Neural crest cell (in vitro differentiated cells): ENCODE measurements around the gene CNOT1. TPM values are rescaled to one million over a fixed set of nuclear protein-coding genes. Genes with fewer than 3 reads are reported as not detected.
A peak's percentile ranks its signal among the peaks of the same experiment; 100 is the strongest.

Source experiments
- DNase-seq: peaks from one replicate; pipeline ENCODE4 v3.0.0; 2021; ENCODE audit warnings: low read depth, mixed read lengths, low spot score
- H3K27ac Mint-ChIP-seq: one replicate; pipeline ENCODE4 v1.8.0; 2021; ENCODE audit warnings: mild to moderate bottlenecking, mixed read lengths; ENCODE audit not compliant: unreplicated experiment
- H3K27me3 Mint-ChIP-seq: 2 replicates; pipeline ENCODE4 v1.8.0; 2021; ENCODE audit warnings: low read depth, mild to moderate bottlenecking, mixed read lengths
- H3K36me3 Mint-ChIP-seq: 2 replicates; pipeline ENCODE4 v1.8.0; 2021; ENCODE audit warnings: low read depth, mild to moderate bottlenecking, mixed read lengths
- H3K4me1 Mint-ChIP-seq: 2 replicates; pipeline ENCODE4 v1.8.0; 2021; ENCODE audit warnings: mixed read lengths
- H3K4me3 Mint-ChIP-seq: one replicate; pipeline ENCODE4 v1.8.0; 2021; ENCODE audit warnings: mild to moderate bottlenecking, mixed read lengths
- H3K9me3 Mint-ChIP-seq: 2 replicates; pipeline ENCODE4 v1.8.0; 2021; ENCODE audit warnings: mixed read lengths
- total RNA-seq: library from RNA; stranded (reverse); gene quantifications from 2 replicates; pipeline ENCODE4 v1.2.1, GENCODE V29; 2021
- TF ChIP-seq, protein P1 (sequence below): fragments of 200-600 bp; sonication (generic); conservative IDR thresholded peaks from 2 replicates; pipeline ENCODE4 v1.5.0; 2021; ENCODE audit warnings: antibody characterized with exemption, mild to moderate bottlenecking

Gene CNOT1
- total RNA-seq, 1 donor from 2014 or later = 254 TPM

DNA sequence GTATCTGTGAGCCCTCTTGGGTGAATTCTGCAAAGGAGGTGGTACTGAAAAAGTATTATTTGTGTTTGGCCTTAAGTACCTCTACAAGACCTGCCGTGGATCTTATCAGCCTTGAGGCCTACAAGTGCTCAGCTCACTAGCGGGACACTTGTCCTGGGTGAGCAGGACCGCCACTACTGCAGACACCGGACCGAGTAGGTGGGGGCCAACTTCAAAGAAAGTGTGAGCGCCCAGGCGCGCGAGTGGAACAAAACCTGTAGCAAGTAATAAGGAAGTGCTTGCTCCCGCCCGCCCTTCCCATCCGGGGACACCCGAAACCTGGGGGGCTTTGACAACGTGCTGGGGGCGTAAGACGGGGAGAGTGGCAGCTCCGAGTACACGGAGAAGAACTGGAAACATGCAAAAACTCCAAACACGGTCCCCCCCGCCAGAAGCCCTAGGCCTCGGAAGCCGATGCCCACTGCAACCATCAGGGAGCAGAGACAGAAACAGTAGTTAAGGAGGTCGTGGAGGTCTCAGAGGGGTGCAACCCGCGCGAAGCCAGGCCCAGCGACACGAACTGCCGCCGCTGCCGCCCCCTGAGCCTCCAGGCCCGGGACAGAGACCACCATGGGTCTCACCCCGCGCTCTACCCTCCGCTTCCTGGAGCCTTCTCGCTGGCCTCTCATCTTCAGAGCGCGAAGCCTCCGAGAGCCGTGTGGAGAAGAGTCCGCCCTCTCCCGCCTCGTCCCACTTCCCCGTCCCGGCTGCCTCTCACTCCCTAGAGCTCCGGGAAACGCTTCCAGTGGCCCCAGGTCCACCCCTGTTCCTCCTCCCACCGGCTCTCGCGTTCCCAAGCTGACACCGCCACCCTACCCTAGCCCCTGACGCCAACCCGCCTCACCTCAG, 537 bp downstream of the CNOT1 start:
- peak overlapping the region; percentile 100 for H3K27ac Mint-ChIP-seq
- DNase-seq = peak; percentile 4

DNA sequence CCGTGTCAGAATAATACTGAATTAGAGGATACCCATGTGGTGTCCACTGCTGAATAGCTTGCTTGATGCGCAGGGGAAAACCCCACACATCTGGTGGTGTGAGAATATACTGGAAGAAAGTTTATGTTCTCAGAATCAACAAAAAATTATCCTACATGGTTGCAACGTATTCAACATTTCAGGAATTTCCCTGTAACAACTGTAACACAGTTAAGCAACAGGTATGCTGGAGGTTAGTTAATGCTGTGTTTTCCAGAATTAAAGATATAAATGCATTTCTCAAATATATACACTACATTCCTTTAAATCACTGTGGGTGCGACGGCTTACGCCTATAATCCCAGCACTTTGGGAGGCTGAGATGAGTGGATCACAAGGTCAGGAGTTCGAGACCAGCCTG, 5.4 kb downstream of the CNOT1 start:
- no peak for DNase-seq
- TF ChIP-seq, protein P1, sequence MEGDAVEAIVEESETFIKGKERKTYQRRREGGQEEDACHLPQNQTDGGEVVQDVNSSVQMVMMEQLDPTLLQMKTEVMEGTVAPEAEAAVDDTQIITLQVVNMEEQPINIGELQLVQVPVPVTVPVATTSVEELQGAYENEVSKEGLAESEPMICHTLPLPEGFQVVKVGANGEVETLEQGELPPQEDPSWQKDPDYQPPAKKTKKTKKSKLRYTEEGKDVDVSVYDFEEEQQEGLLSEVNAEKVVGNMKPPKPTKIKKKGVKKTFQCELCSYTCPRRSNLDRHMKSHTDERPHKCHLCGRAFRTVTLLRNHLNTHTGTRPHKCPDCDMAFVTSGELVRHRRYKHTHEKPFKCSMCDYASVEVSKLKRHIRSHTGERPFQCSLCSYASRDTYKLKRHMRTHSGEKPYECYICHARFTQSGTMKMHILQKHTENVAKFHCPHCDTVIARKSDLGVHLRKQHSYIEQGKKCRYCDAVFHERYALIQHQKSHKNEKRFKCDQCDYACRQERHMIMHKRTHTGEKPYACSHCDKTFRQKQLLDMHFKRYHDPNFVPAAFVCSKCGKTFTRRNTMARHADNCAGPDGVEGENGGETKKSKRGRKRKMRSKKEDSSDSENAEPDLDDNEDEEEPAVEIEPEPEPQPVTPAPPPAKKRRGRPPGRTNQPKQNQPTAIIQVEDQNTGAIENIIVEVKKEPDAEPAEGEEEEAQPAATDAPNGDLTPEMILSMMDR = no peak
- peaks cover 17% of the 10 kb centered on the region for H3K4me1 Mint-ChIP-seq
- H3K36me3 Mint-ChIP-seq = peaks cover 13% of the 10 kb centered on the region
- no peak overlapping the region for H3K27ac Mint-ChIP-seq
- H3K9me3 Mint-ChIP-seq = no peaks in the 10 kb centered on the region
- H3K27me3 Mint-ChIP-seq = no peaks in the 10 kb centered on the region
- peak overlapping the region; percentile 59 for H3K4me3 Mint-ChIP-seq

More for the DNA sequence above, 537 bp downstream of the CNOT1 start:
- TF ChIP-seq, protein P1 = no peak
- peaks cover 25% of the 10 kb centered on the region for H3K4me1 Mint-ChIP-seq
- no peaks in the 10 kb centered on the region for H3K9me3 Mint-ChIP-seq
- peak overlapping the region; percentile 100 for H3K4me3 Mint-ChIP-seq
- H3K36me3 Mint-ChIP-seq = peaks cover 9% of the 10 kb centered on the region
- H3K27me3 Mint-ChIP-seq = peaks cover 2% of the 10 kb centered on the region

DNA sequence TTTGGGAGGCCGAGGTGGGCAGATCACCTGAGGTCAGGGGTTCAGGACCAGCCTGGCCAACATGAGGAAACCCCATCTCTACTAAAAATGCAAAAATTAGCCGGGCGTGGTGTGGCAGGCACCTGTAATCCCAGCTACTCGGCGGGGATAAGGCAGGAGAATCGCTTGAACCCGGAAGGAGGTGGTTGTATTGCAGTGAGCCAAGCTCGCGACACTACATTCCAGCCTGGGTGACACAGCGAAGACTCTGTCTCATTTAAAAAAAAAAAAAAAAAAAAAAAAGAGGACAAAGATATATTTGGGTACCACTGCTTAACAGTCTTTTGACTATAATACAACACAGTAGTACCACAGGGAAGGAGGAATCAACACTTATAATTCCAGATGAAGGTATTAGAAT, 9.2 kb downstream of the CNOT1 start:
- H3K27me3 Mint-ChIP-seq = no peaks in the 10 kb centered on the region
- no peak overlapping the region for H3K27ac Mint-ChIP-seq
- H3K36me3 Mint-ChIP-seq = peaks cover 11% of the 10 kb centered on the region
- no peak overlapping the region for H3K4me3 Mint-ChIP-seq
- TF ChIP-seq, protein P1 = no peak
- H3K4me1 Mint-ChIP-seq = peaks cover 4% of the 10 kb centered on the region
- no peaks in the 10 kb centered on the region for H3K9me3 Mint-ChIP-seq
- no peak for DNase-seq

DNA sequence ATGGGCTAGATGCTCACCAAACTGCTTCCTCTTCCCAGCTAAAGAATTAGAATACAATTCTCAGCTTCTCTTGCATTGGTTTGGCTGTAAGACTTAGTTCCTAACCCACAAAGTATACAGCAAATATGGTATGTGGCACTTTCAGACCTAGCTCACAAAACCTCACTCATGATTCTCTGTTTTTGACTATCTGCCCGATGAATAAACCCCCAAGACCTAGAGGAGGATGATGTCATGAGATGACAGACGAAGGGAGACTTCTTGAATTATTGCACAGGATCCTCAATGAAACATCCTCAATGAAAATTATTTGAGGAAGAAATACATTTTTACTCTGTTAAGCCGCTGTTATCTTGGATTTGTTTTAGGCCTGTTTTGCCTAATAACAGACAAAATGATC, 14.3 kb downstream of the CNOT1 start:
- Mint-ChIP-seq H3K4me1 (peaks cover 4% of the 10 kb centered on the region), H3K9me3 (no peaks in the 10 kb centered on the region), H3K4me3 (no peak overlapping the region)

DNA sequence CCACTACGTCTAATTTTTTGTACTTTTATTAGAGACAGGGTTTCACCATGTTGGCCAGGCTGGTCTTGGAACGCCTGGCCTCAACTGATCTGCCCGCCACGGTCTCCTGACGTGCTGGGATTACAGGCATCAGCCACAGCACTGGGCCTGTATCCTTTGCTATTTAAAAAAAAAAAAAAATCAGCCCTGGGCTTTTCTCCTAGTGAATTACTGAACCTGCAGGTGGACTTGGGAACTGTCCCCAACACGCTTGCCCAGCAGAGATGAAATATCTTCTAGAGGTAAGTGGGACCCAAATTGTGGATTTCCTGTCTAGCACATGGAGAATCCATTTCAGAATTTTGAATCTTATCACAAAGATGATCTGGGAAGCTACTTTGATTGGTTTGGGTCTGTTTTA, 14.8 kb downstream of the CNOT1 start:
- TF ChIP-seq, protein P1 = peak; percentile 14
- peaks cover 2% of the 10 kb centered on the region for H3K4me1 Mint-ChIP-seq
- H3K36me3 Mint-ChIP-seq = peaks cover 5% of the 10 kb centered on the region
- no peaks in the 10 kb centered on the region for H3K27me3 Mint-ChIP-seq
- H3K27ac Mint-ChIP-seq = no peak overlapping the region
- no peak for DNase-seq
- H3K4me3 Mint-ChIP-seq = no peak overlapping the region
- no peaks in the 10 kb centered on the region for H3K9me3 Mint-ChIP-seq

More for the DNA sequence above, 14.3 kb downstream of the CNOT1 start:
- H3K36me3 Mint-ChIP-seq = peaks cover 9% of the 10 kb centered on the region
- DNase-seq = no peak
- H3K27ac Mint-ChIP-seq = no peak overlapping the region
- TF ChIP-seq, protein P1 = no peak
- no peaks in the 10 kb centered on the region for H3K27me3 Mint-ChIP-seq
